HEK293 (cell line): ENCODE measurements around the gene WAPL.

Experiments
- CTCF ChIA-PET: fragments of 350-600 bp; formaldehyde crosslinking; extraction: SDS; loops from one replicate; lab custom pipeline; 2021; ENCODE audit warnings: antibody characterized with exemption; lab: Yijun Ruan, JAX
- POLR2A ChIA-PET: fragments of 300-600 bp; formaldehyde crosslinking; extraction: SDS; loops from one replicate; lab custom pipeline; 2020; ENCODE audit warnings: antibody characterized with exemption, inconsistent platforms; lab: Yijun Ruan, JAX
- H3K27ac ChIP-seq: fragments of 200-500 bp; sonication (Bioruptor generic); 2 replicates; pipeline ENCODE4 v1.5.1; 2014; ENCODE audit warnings: low read depth, low read length, control low read depth, inconsistent platforms; ENCODE audit errors: extremely low read depth
- H3K36me3 ChIP-seq, 2 experiments: fragments of 200-500 bp in 1 of 2; sonication (Bioruptor generic) in 1 of 2; 1 replicate in 1 of 2; 2 replicates in 1 of 2; pipeline ENCODE4 v1.5.1; 2014 to 2017; ENCODE audit warnings: inconsistent platforms in 2 of 2, low read length in 2 of 2; ENCODE audit not compliant: control insufficient read depth in 2 of 2, insufficient read depth in 1 of 2
- H3K4me1 ChIP-seq: fragments of 200-500 bp; sonication (Bioruptor generic); 2 replicates; pipeline ENCODE4 v1.5.1; 2014; ENCODE audit warnings: mild to moderate bottlenecking, low read length, inconsistent platforms; ENCODE audit not compliant: control insufficient read depth, insufficient read depth
- H3K4me3 ChIP-seq: 2 replicates; pipeline ENCODE4 v1.5.1; 2011; ENCODE audit warnings: low read depth, mild to moderate bottlenecking, control low read depth, low read length, moderate library complexity
- H3K9me3 ChIP-seq: fragments of 200-500 bp; sonication (Bioruptor generic); 2 replicates; pipeline ENCODE4 v1.5.1; 2014; ENCODE audit warnings: low read depth, low read length, inconsistent platforms; ENCODE audit not compliant: control insufficient read depth, insufficient read depth
- FEZF1 ChIP-seq: fragments of 450-650 bp; formaldehyde crosslinking; IDR thresholded peaks from 2 replicates; pipeline ENCODE4 v1.5.1; 2016; ENCODE audit warnings: missing biosample characterization, missing genetic modification characterization
- GLI2 ChIP-seq: fragments of 450-650 bp; formaldehyde crosslinking; IDR thresholded peaks from 2 replicates; pipeline ENCODE4; 2017; ENCODE audit warnings: missing biosample characterization, missing genetic modification characterization, low read depth, borderline replicate concordance
- GLI4 ChIP-seq: fragments of 450-650 bp; formaldehyde crosslinking; IDR thresholded peaks from 2 replicates; pipeline ENCODE4 v1.5.1; 2016; ENCODE audit warnings: missing biosample characterization, missing genetic modification characterization
- KLF7 ChIP-seq: fragments of 450-650 bp; formaldehyde crosslinking; IDR thresholded peaks from 2 replicates; pipeline ENCODE4 v1.5.1; 2016; ENCODE audit warnings: missing biosample characterization, missing genetic modification characterization, borderline replicate concordance
- PRDM1 ChIP-seq: fragments of 450-650 bp; formaldehyde crosslinking; IDR thresholded peaks from 2 replicates; pipeline ENCODE4; 2016; ENCODE audit warnings: missing biosample characterization, missing genetic modification characterization
- SALL2 ChIP-seq: fragments of 450-650 bp; formaldehyde crosslinking; IDR thresholded peaks from 2 replicates; pipeline ENCODE4 v1.5.0; 2017; ENCODE audit warnings: missing biosample characterization, mild to moderate bottlenecking, missing genetic modification characterization, borderline replicate concordance
- ZBTB21 ChIP-seq: fragments of 450-650 bp; formaldehyde crosslinking; IDR thresholded peaks from 2 replicates; pipeline ENCODE4 v1.5.1; 2017; ENCODE audit warnings: missing biosample characterization, missing genetic modification characterization
- ZBTB7A ChIP-seq: fragments of 450-650 bp; formaldehyde crosslinking; IDR thresholded peaks from 2 replicates; pipeline ENCODE4 v1.5.1; 2016; ENCODE audit warnings: low read depth, missing biosample characterization, missing genetic modification characterization
- ZFP37 ChIP-seq: fragments of 450-650 bp; formaldehyde crosslinking; IDR thresholded peaks from 2 replicates; pipeline ENCODE4 v1.5.1; 2016; ENCODE audit warnings: missing biosample characterization, missing genetic modification characterization
- ZNF132 ChIP-seq: fragments of 450-650 bp; formaldehyde crosslinking; IDR thresholded peaks from 2 replicates; pipeline ENCODE4 v1.5.1; 2017; ENCODE audit warnings: missing biosample characterization, missing genetic modification characterization, borderline replicate concordance
- ZNF140 ChIP-seq: fragments of 450-650 bp; formaldehyde crosslinking; IDR thresholded peaks from 2 replicates; pipeline ENCODE4 v1.5.1; 2016; ENCODE audit warnings: missing biosample characterization, missing genetic modification characterization
- ZNF19 ChIP-seq: fragments of 450-650 bp; formaldehyde crosslinking; IDR thresholded peaks from 2 replicates; pipeline ENCODE4; 2016; ENCODE audit warnings: missing biosample characterization, missing genetic modification characterization, low read depth
- ZNF248 ChIP-seq: fragments of 450-650 bp; formaldehyde crosslinking; IDR thresholded peaks from 2 replicates; pipeline ENCODE4 v1.5.1; 2017; ENCODE audit warnings: missing biosample characterization, missing genetic modification characterization
- ZNF311 ChIP-seq: fragments of 450-650 bp; formaldehyde crosslinking; IDR thresholded peaks from 2 replicates; pipeline ENCODE4 v1.5.1; 2017; ENCODE audit warnings: missing biosample characterization, missing genetic modification characterization, borderline replicate concordance
- ZNF423 ChIP-seq: fragments of 450-650 bp; formaldehyde crosslinking; IDR thresholded peaks from 2 replicates; pipeline ENCODE4 v1.5.1; 2016; ENCODE audit warnings: missing biosample characterization, missing genetic modification characterization
- ZNF549 ChIP-seq: fragments of 450-650 bp; IDR thresholded peaks from 2 replicates; pipeline ENCODE4 v1.5.1; 2018; ENCODE audit warnings: missing biosample characterization, missing genetic modification characterization, mild to moderate bottlenecking, inconsistent platforms, moderate library complexity
- ZNF623 ChIP-seq: fragments of 450-650 bp; formaldehyde crosslinking; IDR thresholded peaks from 2 replicates; pipeline ENCODE4 v1.5.1; 2016; ENCODE audit warnings: missing biosample characterization, missing genetic modification characterization
- ZNF701 ChIP-seq: fragments of 450-650 bp; formaldehyde crosslinking; IDR thresholded peaks from 2 replicates; pipeline ENCODE4 v1.5.1; 2016; ENCODE audit warnings: missing biosample characterization, missing genetic modification characterization
- TF ChIP-seq, protein P1 (sequence below): fragments of 450-650 bp; formaldehyde crosslinking; IDR thresholded peaks from 2 replicates; pipeline ENCODE4 v1.5.1; 2016; ENCODE audit warnings: missing biosample characterization, missing genetic modification characterization

Gene WAPL

GRCh38 chr10:86461963-86462804 is 59.4 kb downstream of the WAPL start (continued):
- TF ChIP-seq, protein P1, sequence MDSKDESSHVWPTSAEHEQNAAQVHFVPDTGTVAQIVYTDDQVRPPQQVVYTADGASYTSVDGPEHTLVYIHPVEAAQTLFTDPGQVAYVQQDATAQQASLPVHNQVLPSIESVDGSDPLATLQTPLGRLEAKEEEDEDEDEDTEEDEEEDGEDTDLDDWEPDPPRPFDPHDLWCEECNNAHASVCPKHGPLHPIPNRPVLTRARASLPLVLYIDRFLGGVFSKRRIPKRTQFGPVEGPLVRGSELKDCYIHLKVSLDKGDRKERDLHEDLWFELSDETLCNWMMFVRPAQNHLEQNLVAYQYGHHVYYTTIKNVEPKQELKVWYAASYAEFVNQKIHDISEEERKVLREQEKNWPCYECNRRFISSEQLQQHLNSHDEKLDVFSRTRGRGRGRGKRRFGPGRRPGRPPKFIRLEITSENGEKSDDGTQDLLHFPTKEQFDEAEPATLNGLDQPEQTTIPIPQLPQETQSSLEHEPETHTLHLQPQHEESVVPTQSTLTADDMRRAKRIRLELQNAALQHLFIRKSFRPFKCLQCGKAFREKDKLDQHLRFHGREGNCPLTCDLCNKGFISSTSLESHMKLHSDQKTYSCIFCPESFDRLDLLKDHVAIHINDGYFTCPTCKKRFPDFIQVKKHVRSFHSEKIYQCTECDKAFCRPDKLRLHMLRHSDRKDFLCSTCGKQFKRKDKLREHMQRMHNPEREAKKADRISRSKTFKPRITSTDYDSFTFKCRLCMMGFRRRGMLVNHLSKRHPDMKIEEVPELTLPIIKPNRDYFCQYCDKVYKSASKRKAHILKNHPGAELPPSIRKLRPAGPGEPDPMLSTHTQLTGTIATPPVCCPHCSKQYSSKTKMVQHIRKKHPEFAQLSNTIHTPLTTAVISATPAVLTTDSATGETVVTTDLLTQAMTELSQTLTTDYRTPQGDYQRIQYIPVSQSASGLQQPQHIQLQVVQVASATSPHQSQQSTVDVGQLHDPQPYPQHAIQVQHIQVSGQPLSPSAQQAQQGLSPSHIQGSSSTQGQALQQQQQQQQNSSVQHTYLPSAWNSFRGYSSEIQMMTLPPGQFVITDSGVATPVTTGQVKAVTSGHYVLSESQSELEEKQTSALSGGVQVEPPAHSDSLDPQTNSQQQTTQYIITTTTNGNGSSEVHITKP (tag by site-specific recombination) = no peak
- no peak for TF ChIP-seq PRDM1 (tag by site-specific recombination)
- no peak for TF ChIP-seq GLI4 (tag by site-specific recombination)
- TF ChIP-seq, all 188 proteins: peak for 0

GRCh38 chr10:86451604-86451960 is 70.0 kb downstream of the WAPL start:
- Histone ChIP-seq H3K9me3 (no peaks in the 10 kb centered on the region), H3K36me3 (peaks cover 57 to 87% of the 10 kb centered on the region in 2 experiments), H3K4me3 (no peak overlapping the region), H3K27ac (no peak overlapping the region), H3K4me1 (no peaks in the 10 kb centered on the region)
- ChIA-PET CTCF (interaction anchor here (0.6 kb wide), 1 partner anchor 133 kb away, joined by 3 read pairs; no protein-coding TSS in a partner anchor), POLR2A (no interaction called here)
- TF ChIP-seq ZNF623 (tag by site-specific recombination) (no peak), KLF7 (tag by site-specific recombination) (no peak), ZNF19 (no peak), ZNF132 (tag by site-specific recombination) (no peak), ZNF423 (tag by site-specific recombination) (no peak), ZBTB21 (no peak), SALL2 (tag by site-specific recombination) (no peak)

DNA sequence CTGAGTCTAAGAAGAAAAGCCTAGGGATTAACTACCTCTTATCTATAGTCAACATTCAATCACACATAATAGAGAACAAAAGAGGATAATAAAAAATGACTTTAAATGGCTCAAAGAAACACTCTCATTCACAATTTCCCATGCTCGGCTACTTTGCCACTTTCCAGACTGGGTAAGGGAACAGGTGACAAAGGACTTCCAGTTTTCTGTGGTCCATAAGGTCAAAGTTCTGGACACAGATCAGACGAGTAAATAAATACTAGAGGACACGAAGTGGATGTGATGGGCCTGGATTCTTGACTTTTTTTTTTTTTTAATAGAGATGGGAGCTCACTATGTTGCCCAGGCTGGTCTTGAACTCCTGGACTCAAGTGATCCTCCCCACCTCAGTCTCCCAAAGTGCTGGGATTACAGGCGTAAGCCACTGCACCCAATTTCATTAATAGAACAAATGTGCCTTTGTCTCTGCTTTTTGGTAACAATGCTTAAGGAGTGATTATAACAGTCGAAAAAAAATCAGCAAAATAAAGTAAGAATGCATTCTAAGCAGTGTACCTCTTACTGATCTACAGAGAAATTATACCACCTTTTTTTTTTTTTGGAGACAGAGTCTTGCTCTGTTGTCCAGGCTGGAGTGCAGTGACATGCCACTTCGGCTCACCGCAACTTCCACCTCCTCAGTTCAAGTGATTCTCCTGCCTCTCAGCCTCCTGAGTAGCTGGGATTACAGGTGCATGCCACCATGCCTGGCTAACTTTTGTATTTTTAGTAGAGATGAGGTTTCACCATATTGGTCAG is 70.6 kb downstream of the WAPL start:
- Histone ChIP-seq H3K36me3 (peaks cover 56 to 87% of the 10 kb centered on the region in 2 experiments), H3K27ac (no peak overlapping the region), H3K4me3 (no peak overlapping the region), H3K9me3 (no peaks in the 10 kb centered on the region), H3K4me1 (no peaks in the 10 kb centered on the region)
- TF ChIP-seq ZNF701 (tag by site-specific recombination) (no peak), SALL2 (tag by site-specific recombination) (no peak), ZFP37 (no peak), GLI2 (tag by site-specific recombination) (no peak), FEZF1 (tag by site-specific recombination) (no peak), ZNF140 (tag by site-specific recombination) (no peak), ZBTB7A (tag by site-specific recombination) (no peak), ZNF248 (tag by site-specific recombination) (no peak), ZNF549 (tag by site-specific recombination) (no peak), ZNF311 (tag by site-specific recombination) (no peak)
- CTCF ChIA-PET = interaction anchor here (0.6 kb wide), 1 partner anchor 134 kb away, joined by 3 read pairs; no protein-coding TSS in a partner anchor
- POLR2A ChIA-PET = no interaction called here
